Measurements from ENCODE around the gene EEA1.

GRCh38 chr12:92876496-92876895, 52.6 kb downstream of the EEA1 start:
- TF ChIP-seq CTCF (IDR thresholded peaks at IDR 0.05) (no peak), POLR2A (IDR thresholded peaks at IDR 0.05) (no peak)

All from right lobe of liver (tissue), 4 donors.